OCI-LY7 (cell line): ENCODE measurements around the gene HTT. TPM values are rescaled to one million over a fixed set of nuclear protein-coding genes. Genes with fewer than 3 reads are reported as not detected.

Source experiments
- BruUV-seq: library from RNA; stranded (reverse); fragments of 400-500 nt; replicated peaks from 2 replicates; lab custom pipeline; 2021; lab: Mats Ljungman, UMichigan
- CTCF ChIA-PET: fragments of 300-600 bp; sonication (Branson Sonifier 250); formaldehyde crosslinking; loops from one replicate; lab custom pipeline; 2022; ENCODE audit warnings: antibody characterized with exemption; ENCODE audit not compliant: unreplicated experiment; lab: Charles Lee
- POLR2A ChIA-PET: fragments of 300-600 bp; sonication (Branson Sonifier 250); formaldehyde crosslinking; loops from one replicate; lab custom pipeline; 2022; ENCODE audit warnings: antibody characterized with exemption; lab: Charles Lee
- DNase-seq: peaks from one replicate; pipeline ENCODE4 v3.0.0-alpha.2; 2015; ENCODE audit warnings: low spot score
- H2AFZ ChIP-seq: fragments of 200-600 bp; sonication (generic), shearing (Covaris generic); 2 replicates; pipeline ENCODE4 v1.6.1; 2014; ENCODE audit warnings: mild to moderate bottlenecking, antibody characterized with exemption, low read length, moderate library complexity
- H3K27ac ChIP-seq: fragments of 200-600 bp; sonication (generic); 2 replicates; pipeline ENCODE4 v1.5.1; 2014; ENCODE audit warnings: mixed run types, low read depth, mild to moderate bottlenecking, moderate library complexity, low read length, inconsistent platforms; ENCODE audit not compliant: poor library complexity, severe bottlenecking
- H3K36me3 ChIP-seq: fragments of 200-600 bp; sonication (generic); 2 replicates; pipeline ENCODE4 v1.6.1; 2014; ENCODE audit warnings: mild to moderate bottlenecking, antibody characterized with exemption, low read length, moderate library complexity, mixed read lengths; ENCODE audit not compliant: insufficient read depth
- H3K4me1 ChIP-seq: fragments of 200-600 bp; sonication (generic); 2 replicates; pipeline ENCODE4 v1.5.1; 2014; ENCODE audit warnings: mild to moderate bottlenecking, low read length; ENCODE audit not compliant: insufficient read depth, poor library complexity, severe bottlenecking
- H3K4me2 ChIP-seq: fragments of 200-600 bp; sonication (generic); 2 replicates; pipeline ENCODE4 v1.6.1; 2014; ENCODE audit warnings: mild to moderate bottlenecking, low read length
- H3K4me3 ChIP-seq: fragments of 200-600 bp; sonication (generic); 2 replicates; pipeline ENCODE4 v1.5.1; 2014; ENCODE audit warnings: mild to moderate bottlenecking, low read depth, low read length; ENCODE audit not compliant: poor library complexity, severe bottlenecking
- H3K79me2 ChIP-seq: fragments of 200-600 bp; sonication (generic); 2 replicates; pipeline ENCODE4 v1.6.1; 2016; ENCODE audit warnings: low read depth, mild to moderate bottlenecking, low read length, moderate library complexity, mixed read lengths; ENCODE audit not compliant: insufficient read depth
- H3K9me2 ChIP-seq: fragments of 200-600 bp; sonication (generic); 2 replicates; pipeline ENCODE4 v1.6.1; 2016; ENCODE audit warnings: mild to moderate bottlenecking, low read length, mixed read lengths; ENCODE audit not compliant: insufficient read depth
- H3K9me3 ChIP-seq: fragments of 200-600 bp; sonication (generic); 2 replicates; pipeline ENCODE4 v1.6.1; 2014; ENCODE audit warnings: mild to moderate bottlenecking, mixed run types, low read length, mixed read lengths
- H4K20me1 ChIP-seq: fragments of 200-600 bp; sonication (generic); 2 replicates; pipeline ENCODE4 v1.6.1; 2014; ENCODE audit warnings: mild to moderate bottlenecking, antibody characterized with exemption, low read length, moderate library complexity, mixed read lengths; ENCODE audit not compliant: insufficient read depth
- EZH2phosphoT487 ChIP-seq: fragments of 200-600 bp; sonication (generic); IDR thresholded peaks from 2 replicates; pipeline ENCODE4 v1.6.1; 2018; ENCODE audit warnings: low read depth, borderline replicate concordance, mild to moderate bottlenecking, mixed run types, antibody characterized with exemption, low read length, moderate library complexity, mixed read lengths
- intact Hi-C: fragments of 100-400 bp; cut with micrococcal nuclease; formaldehyde crosslinking; loops from one replicate; pipeline ENCODE4 v1.10.0; 2022; ENCODE audit not compliant: unreplicated experiment
- total RNA-seq, 2 experiments: library from RNA; depleted of rRNA in 1 of 2; stranded (reverse); fragments of >200 nt in 1 of 2; shearing (Covaris generic) in 1 of 2; gene quantifications; 2 replicates each; pipeline ENCODE4 v1.2.3, GENCODE V29; 2014 to 2022
- TF ChIP-seq, protein P1 (sequence below): fragments of 200-600 bp; sonication (generic); conservative IDR thresholded peaks from 2 replicates; pipeline ENCODE4 v1.5.1; 2014; ENCODE audit warnings: mild to moderate bottlenecking, antibody characterized with exemption, low read length, moderate library complexity, mixed read lengths

The HTT gene
- total RNA-seq, 2 experiments from 2014 or later, result 36.4 to 91.3 TPM

DNA sequence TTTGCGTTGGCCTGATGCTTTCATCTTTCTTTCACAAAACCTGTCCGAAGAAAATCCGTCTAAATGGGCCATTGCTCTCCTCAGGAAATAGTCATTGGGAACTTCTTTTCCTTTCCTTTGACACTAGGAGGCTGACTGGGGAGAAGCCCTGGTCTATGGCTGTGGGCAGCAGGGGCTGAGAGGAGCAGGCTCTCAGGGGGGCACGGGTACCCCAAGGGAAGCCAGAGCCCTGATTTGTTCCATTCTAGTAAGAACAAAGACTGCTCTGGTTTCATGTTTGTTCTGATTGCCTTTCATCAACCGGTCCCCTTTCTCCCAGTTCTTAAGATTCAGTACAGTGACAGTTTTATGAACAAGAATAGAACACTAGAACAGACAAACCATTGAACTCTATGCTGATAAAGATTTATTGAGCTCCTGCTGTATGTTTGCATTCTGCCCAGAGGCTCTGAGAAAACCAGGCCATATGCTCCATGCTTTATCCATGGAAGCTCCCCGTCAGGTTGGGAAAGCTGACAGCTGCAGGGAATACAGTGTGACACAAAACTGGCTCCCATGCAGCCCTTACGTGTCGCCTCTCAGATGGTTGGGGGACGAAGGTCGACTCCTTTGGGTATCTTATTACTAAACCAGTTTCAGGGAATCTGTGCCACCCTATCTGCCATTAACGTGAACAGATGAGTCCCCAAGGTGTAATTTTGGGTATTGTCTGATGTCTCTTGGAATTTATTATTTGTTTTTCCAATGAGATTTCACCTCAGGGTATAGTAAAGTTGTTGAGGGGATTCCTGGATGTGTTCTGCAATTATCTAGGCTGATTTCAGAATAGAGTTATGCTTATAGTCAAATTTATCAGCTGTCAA, 102.1 kb downstream of the HTT start:
- Histone ChIP-seq H3K9me2 (no peaks in the 10 kb centered on the region), H3K4me1 (no peaks in the 10 kb centered on the region), H3K4me2 (no peak overlapping the region), H3K27ac (no peak overlapping the region), H3K9me3 (no peaks in the 10 kb centered on the region), H3K79me2 (no peaks in the 10 kb centered on the region), H3K4me3 (no peak overlapping the region), H3K36me3 (peaks cover 87% of the 10 kb centered on the region), H2AFZ (no peak overlapping the region), H4K20me1 (no peaks in the 10 kb centered on the region)
- CTCF ChIA-PET, result no interaction called here
- POLR2A ChIA-PET, result interaction anchor here (0.6 kb wide), 1 partner anchor 182 kb away, joined by 6 read pairs; no protein-coding TSS in a partner anchor
- intact Hi-C loops, result no loop called here
- DNase-seq, result no peak
- TF ChIP-seq EZH2phosphoT487, result no peak
- TF ChIP-seq, protein P1, sequence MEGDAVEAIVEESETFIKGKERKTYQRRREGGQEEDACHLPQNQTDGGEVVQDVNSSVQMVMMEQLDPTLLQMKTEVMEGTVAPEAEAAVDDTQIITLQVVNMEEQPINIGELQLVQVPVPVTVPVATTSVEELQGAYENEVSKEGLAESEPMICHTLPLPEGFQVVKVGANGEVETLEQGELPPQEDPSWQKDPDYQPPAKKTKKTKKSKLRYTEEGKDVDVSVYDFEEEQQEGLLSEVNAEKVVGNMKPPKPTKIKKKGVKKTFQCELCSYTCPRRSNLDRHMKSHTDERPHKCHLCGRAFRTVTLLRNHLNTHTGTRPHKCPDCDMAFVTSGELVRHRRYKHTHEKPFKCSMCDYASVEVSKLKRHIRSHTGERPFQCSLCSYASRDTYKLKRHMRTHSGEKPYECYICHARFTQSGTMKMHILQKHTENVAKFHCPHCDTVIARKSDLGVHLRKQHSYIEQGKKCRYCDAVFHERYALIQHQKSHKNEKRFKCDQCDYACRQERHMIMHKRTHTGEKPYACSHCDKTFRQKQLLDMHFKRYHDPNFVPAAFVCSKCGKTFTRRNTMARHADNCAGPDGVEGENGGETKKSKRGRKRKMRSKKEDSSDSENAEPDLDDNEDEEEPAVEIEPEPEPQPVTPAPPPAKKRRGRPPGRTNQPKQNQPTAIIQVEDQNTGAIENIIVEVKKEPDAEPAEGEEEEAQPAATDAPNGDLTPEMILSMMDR, result no peak
- BruUV-seq, result TSS peak; percentile 9

DNA sequence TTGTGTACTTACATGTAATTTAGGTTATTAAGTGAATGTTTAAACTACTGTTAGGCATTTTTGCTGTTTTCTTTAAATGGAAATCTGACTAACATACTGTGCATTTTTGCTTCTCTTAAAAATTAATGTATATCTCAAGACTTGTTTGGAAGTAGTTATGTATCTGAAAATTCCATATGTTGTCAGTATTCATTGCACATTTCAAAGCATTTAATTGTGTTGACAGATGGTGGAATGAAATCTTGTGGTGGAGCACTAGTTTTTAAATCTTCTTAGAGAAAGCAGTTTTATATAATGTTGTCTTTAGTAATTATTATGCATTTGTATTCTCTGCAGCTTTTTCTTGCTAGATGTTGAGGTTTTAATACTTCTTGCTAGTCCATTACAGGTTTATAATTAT, 102.9 kb downstream of the HTT start:
- ChIA-PET CTCF (no interaction called here), POLR2A (no interaction called here)
- Histone ChIP-seq H4K20me1 (no peaks in the 10 kb centered on the region), H2AFZ (no peak overlapping the region), H3K36me3 (peaks cover 87% of the 10 kb centered on the region), H3K9me3 (no peaks in the 10 kb centered on the region), H3K4me2 (no peak overlapping the region), H3K27ac (no peak overlapping the region), H3K4me1 (no peaks in the 10 kb centered on the region), H3K79me2 (no peaks in the 10 kb centered on the region), H3K4me3 (no peak overlapping the region), H3K9me2 (no peaks in the 10 kb centered on the region)
- intact Hi-C loops, result no loop called here
- no peak for DNase-seq
- BruUV-seq, result no TSS peak
- TF ChIP-seq, protein P1, result no peak
- TF ChIP-seq EZH2phosphoT487, result no peak

DNA sequence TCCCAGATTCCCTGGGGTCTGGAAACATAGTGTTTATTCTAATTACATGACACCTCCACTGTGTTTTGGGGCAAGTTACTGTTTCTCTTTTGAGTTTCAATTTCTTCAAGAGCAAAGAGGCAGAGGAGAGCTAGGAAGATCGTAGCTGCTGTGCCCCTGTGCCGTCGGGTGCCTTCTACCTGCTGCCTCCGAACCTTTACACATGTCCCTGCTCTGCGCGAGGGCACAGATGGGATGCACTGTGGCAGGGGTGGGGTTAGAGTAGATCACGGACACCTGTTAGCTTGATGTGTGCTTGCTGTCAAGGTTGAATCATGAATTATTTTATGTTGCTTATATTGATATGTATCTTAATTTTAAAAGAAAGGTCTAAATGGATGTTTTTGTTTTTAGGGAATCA, 103.4 kb downstream of the HTT start:
- ChIA-PET POLR2A (no interaction called here), CTCF (no interaction called here)
- Histone ChIP-seq H2AFZ (no peak overlapping the region), H3K4me3 (no peak overlapping the region), H3K79me2 (no peaks in the 10 kb centered on the region), H3K9me3 (no peaks in the 10 kb centered on the region), H3K27ac (no peak overlapping the region), H3K9me2 (no peaks in the 10 kb centered on the region), H3K4me2 (no peak overlapping the region), H3K36me3 (peaks cover 87% of the 10 kb centered on the region), H4K20me1 (no peaks in the 10 kb centered on the region), H3K4me1 (no peaks in the 10 kb centered on the region)
- DNase-seq, result no peak
- TF ChIP-seq, protein P1, result no peak
- BruUV-seq, result no TSS peak
- intact Hi-C loops, result no loop called here
